ENCODE measurements around the gene NAV2.

- TF ChIP-seq REST (IDR thresholded peaks at IDR 0.05; ENCODE audit: insufficient read depth in 1 of 2, low read depth in 2 of 2, low read length in 1 of 2) (no peak), CTCF (IDR thresholded peaks at IDR 0.05) (no peak)
These were observed 195.2 kb downstream of the NAV2 start for GRCh38 chr11:19907839-19908238.
